ENCODE results near the gene TMEM164. TPM values are rescaled to one million over a fixed set of nuclear protein-coding genes. Genes with fewer than 3 reads are reported as not detected.
A peak's percentile ranks its signal among the peaks of the same experiment; 100 is the strongest.

TMEM164 gene
- total RNA-seq, 2 experiments from 2014 or later, result 15.9 to 22.2 TPM

- no peaks in the 10 kb centered on the region for H3K27me3 Mint-ChIP-seq
- DNase-seq (no peak), ATAC-seq (no peak)
- H3K36me3 Mint-ChIP-seq, result peaks cover 20% of the 10 kb centered on the region
- no peak overlapping the region for H3K4me3 Mint-ChIP-seq
- CTCF ChIA-PET, result no interaction called here
- H3K4me1 Mint-ChIP-seq, result peaks cover 9% of the 10 kb centered on the region
- H3K27ac Mint-ChIP-seq, result no peak overlapping the region
- H3K9me3 Mint-ChIP-seq (ENCODE audit: low read depth), result no peaks in the 10 kb centered on the region
These were observed 50.5 kb downstream of the TMEM164 start for GRCh38 chrX:110053453-110053852.

GRCh38 chrX:110055616-110056015 is 52.7 kb downstream of the TMEM164 start:
- Mint-ChIP-seq H3K9me3 (ENCODE audit: low read depth) (peaks cover 1% of the 10 kb centered on the region), H3K4me3 (no peak overlapping the region), H3K4me1 (peaks cover 9% of the 10 kb centered on the region), H3K36me3 (peaks cover 24% of the 10 kb centered on the region), H3K27ac (no peak overlapping the region), H3K27me3 (no peaks in the 10 kb centered on the region)
- DNase-seq (no peak), ATAC-seq (no peak)
- CTCF ChIA-PET, result no interaction called here

GRCh38 chrX:110056419-110056818 is 53.5 kb downstream of the TMEM164 start:
- no peak for DNase-seq
- Mint-ChIP-seq H3K4me3 (no peak overlapping the region), H3K27ac (no peak overlapping the region), H3K4me1 (peaks cover 9% of the 10 kb centered on the region), H3K27me3 (no peaks in the 10 kb centered on the region), H3K36me3 (peaks cover 24% of the 10 kb centered on the region), H3K9me3 (ENCODE audit: low read depth) (peaks cover 2% of the 10 kb centered on the region)
- CTCF ChIA-PET, result no interaction called here
- no peak for ATAC-seq

GRCh38 chrX:110059410-110059809 is 56.5 kb downstream of the TMEM164 start:
- peaks cover 2% of the 10 kb centered on the region for H3K9me3 Mint-ChIP-seq (ENCODE audit: low read depth)
- H3K4me3 Mint-ChIP-seq, result no peak overlapping the region
- CTCF ChIA-PET, result no interaction called here
- H3K27me3 Mint-ChIP-seq, result no peaks in the 10 kb centered on the region
- H3K27ac Mint-ChIP-seq, result no peak overlapping the region
- H3K4me1 Mint-ChIP-seq, result peaks cover 11% of the 10 kb centered on the region
- peaks cover 14% of the 10 kb centered on the region for H3K36me3 Mint-ChIP-seq
- ATAC-seq (no peak), DNase-seq (no peak)

GRCh38 chrX:110060317-110060716 is 57.4 kb downstream of the TMEM164 start:
- no peak overlapping the region for H3K4me3 Mint-ChIP-seq
- ATAC-seq, result no peak
- CTCF ChIA-PET, result no interaction called here

GRCh38 chrX:110060846-110061537 is 58.1 kb downstream of the TMEM164 start:
- Mint-ChIP-seq H3K27ac (no peak overlapping the region), H3K36me3 (peaks cover 8% of the 10 kb centered on the region)
- no peak for ATAC-seq

More at GRCh38 chrX:110060317-110060716, 57.4 kb downstream of the TMEM164 start:
- H3K27ac Mint-ChIP-seq, result no peak overlapping the region
- peaks cover 2% of the 10 kb centered on the region for H3K9me3 Mint-ChIP-seq (ENCODE audit: low read depth)
- no peaks in the 10 kb centered on the region for H3K27me3 Mint-ChIP-seq
- peaks cover 12% of the 10 kb centered on the region for H3K36me3 Mint-ChIP-seq
- peaks cover 11% of the 10 kb centered on the region for H3K4me1 Mint-ChIP-seq
- DNase-seq, result no peak

GRCh38 chrX:110062919-110063318 is 60.0 kb downstream of the TMEM164 start:
- DNase-seq (no peak), ATAC-seq (no peak)
- Mint-ChIP-seq H3K4me3 (no peak overlapping the region), H3K36me3 (peaks cover 7% of the 10 kb centered on the region), H3K27ac (no peak overlapping the region), H3K27me3 (no peaks in the 10 kb centered on the region), H3K9me3 (ENCODE audit: low read depth) (peaks cover 2% of the 10 kb centered on the region), H3K4me1 (peaks cover 1% of the 10 kb centered on the region)
- CTCF ChIA-PET, result no interaction called here

More at GRCh38 chrX:110060846-110061537, 58.1 kb downstream of the TMEM164 start:
- CTCF ChIA-PET, result no interaction called here
- Mint-ChIP-seq H3K4me1 (peaks cover 7% of the 10 kb centered on the region), H3K27me3 (no peaks in the 10 kb centered on the region), H3K9me3 (ENCODE audit: low read depth) (peaks cover 2% of the 10 kb centered on the region), H3K4me3 (no peak overlapping the region)
- no peak for DNase-seq

GRCh38 chrX:110066488-110067225 is 63.7 kb downstream of the TMEM164 start:
- CTCF ChIA-PET, result no interaction called here
- Mint-ChIP-seq H3K4me1 (peaks cover 1% of the 10 kb centered on the region), H3K36me3 (peaks cover 1% of the 10 kb centered on the region), H3K27ac (no peak overlapping the region), H3K27me3 (no peaks in the 10 kb centered on the region), H3K9me3 (ENCODE audit: low read depth) (no peaks in the 10 kb centered on the region), H3K4me3 (no peak overlapping the region)
- no peak for DNase-seq
- ATAC-seq, result no peak

GRCh38 chrX:110070970-110071369 is 68.1 kb downstream of the TMEM164 start:
- Mint-ChIP-seq H3K4me3 (no peak overlapping the region), H3K36me3 (peaks cover 15% of the 10 kb centered on the region), H3K27me3 (no peaks in the 10 kb centered on the region), H3K4me1 (no peaks in the 10 kb centered on the region), H3K27ac (no peak overlapping the region), H3K9me3 (ENCODE audit: low read depth) (no peaks in the 10 kb centered on the region)
- DNase-seq, result no peak
- CTCF ChIA-PET, result no interaction called here
- ATAC-seq, result no peak

GRCh38 chrX:110081320-110081719 is 78.4 kb downstream of the TMEM164 start:
- Mint-ChIP-seq H3K27ac (no peak overlapping the region), H3K4me3 (no peak overlapping the region), H3K4me1 (peaks cover 4% of the 10 kb centered on the region), H3K9me3 (ENCODE audit: low read depth) (no peaks in the 10 kb centered on the region), H3K27me3 (no peaks in the 10 kb centered on the region), H3K36me3 (peaks cover 11% of the 10 kb centered on the region)
- DNase-seq, result no peak
- CTCF ChIA-PET, result no interaction called here
- ATAC-seq, result no peak

GRCh38 chrX:110081740-110082139 is 78.8 kb downstream of the TMEM164 start:
- ATAC-seq (no peak), DNase-seq (no peak)
- peaks cover 6% of the 10 kb centered on the region for H3K4me1 Mint-ChIP-seq
- H3K9me3 Mint-ChIP-seq (ENCODE audit: low read depth), result no peaks in the 10 kb centered on the region
- H3K27me3 Mint-ChIP-seq, result no peaks in the 10 kb centered on the region
- peaks cover 7% of the 10 kb centered on the region for H3K36me3 Mint-ChIP-seq
- CTCF ChIA-PET, result no interaction called here
- no peak overlapping the region for H3K4me3 Mint-ChIP-seq
- H3K27ac Mint-ChIP-seq, result no peak overlapping the region

GRCh38 chrX:110082161-110082560 is 79.2 kb downstream of the TMEM164 start:
- H3K27ac Mint-ChIP-seq, result peak overlapping the region; percentile 24
- H3K4me1 Mint-ChIP-seq, result peaks cover 8% of the 10 kb centered on the region
- H3K4me3 Mint-ChIP-seq, result no peak overlapping the region
- ATAC-seq (no peak), DNase-seq (no peak)
- no peaks in the 10 kb centered on the region for H3K27me3 Mint-ChIP-seq
- peaks cover 4% of the 10 kb centered on the region for H3K36me3 Mint-ChIP-seq
- H3K9me3 Mint-ChIP-seq (ENCODE audit: low read depth), result no peaks in the 10 kb centered on the region
- CTCF ChIA-PET, result no interaction called here

- CTCF ChIA-PET, result no interaction called here
- no peak for ATAC-seq
- no peak overlapping the region for H3K4me3 Mint-ChIP-seq
- H3K27me3 Mint-ChIP-seq, result no peaks in the 10 kb centered on the region
- H3K4me1 Mint-ChIP-seq, result peaks cover 25% of the 10 kb centered on the region
- no peaks in the 10 kb centered on the region for H3K9me3 Mint-ChIP-seq (ENCODE audit: low read depth)
- no peak for DNase-seq
- peaks cover 3% of the 10 kb centered on the region for H3K36me3 Mint-ChIP-seq
- H3K27ac Mint-ChIP-seq, result no peak overlapping the region
These were observed 83.4 kb downstream of the TMEM164 start for GRCh38 chrX:110086162-110086915.

All from activated CD8-positive, alpha-beta memory T cell treated with anti-CD3 and anti-CD28 coated beads, Interleukin-2, amount 10 ng/mL, durations not matched to agents 7 days and 5 days (primary cell).